Hepatocyte (in vitro differentiated cells): Measurements from ENCODE around the gene CCR1.

Experiments
- EZH2 ChIP-seq: fragments of 200-600 bp; sonication (generic); IDR thresholded peaks from 2 replicates; pipeline ENCODE4 v1.6.1; 2016; ENCODE audit warnings: antibody characterized with exemption, mild to moderate bottlenecking, borderline replicate concordance
- TF ChIP-seq, protein P1 (sequence below): fragments of 200-600 bp; sonication (generic); IDR thresholded peaks from 2 replicates; pipeline ENCODE4 v1.5.1; 2016; ENCODE audit warnings: antibody characterized with exemption, mild to moderate bottlenecking; ENCODE audit not compliant: poor library complexity

GRCh38 chr3:46191730-46192129 lies 16.4 kb downstream of the CCR1 start:
- TF ChIP-seq, protein P1, sequence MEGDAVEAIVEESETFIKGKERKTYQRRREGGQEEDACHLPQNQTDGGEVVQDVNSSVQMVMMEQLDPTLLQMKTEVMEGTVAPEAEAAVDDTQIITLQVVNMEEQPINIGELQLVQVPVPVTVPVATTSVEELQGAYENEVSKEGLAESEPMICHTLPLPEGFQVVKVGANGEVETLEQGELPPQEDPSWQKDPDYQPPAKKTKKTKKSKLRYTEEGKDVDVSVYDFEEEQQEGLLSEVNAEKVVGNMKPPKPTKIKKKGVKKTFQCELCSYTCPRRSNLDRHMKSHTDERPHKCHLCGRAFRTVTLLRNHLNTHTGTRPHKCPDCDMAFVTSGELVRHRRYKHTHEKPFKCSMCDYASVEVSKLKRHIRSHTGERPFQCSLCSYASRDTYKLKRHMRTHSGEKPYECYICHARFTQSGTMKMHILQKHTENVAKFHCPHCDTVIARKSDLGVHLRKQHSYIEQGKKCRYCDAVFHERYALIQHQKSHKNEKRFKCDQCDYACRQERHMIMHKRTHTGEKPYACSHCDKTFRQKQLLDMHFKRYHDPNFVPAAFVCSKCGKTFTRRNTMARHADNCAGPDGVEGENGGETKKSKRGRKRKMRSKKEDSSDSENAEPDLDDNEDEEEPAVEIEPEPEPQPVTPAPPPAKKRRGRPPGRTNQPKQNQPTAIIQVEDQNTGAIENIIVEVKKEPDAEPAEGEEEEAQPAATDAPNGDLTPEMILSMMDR, result no peak
- no peak for TF ChIP-seq EZH2
